MM.1S (cell line): ENCODE measurements around the gene KIRREL3.

Source experiments
- DNase-seq: peaks from one replicate; pipeline ENCODE4 v3.0.0-alpha.2; 2015
- H2AFZ ChIP-seq: fragments of 300-600 bp; sonication (generic); 2 replicates; pipeline ENCODE4 v1.6.0; 2016; ENCODE audit warnings: antibody characterized with exemption, low read length
- H3F3A ChIP-seq: fragments of 300-600 bp; sonication (generic); 2 replicates; pipeline ENCODE4 v1.6.1; 2016; ENCODE audit warnings: mild to moderate bottlenecking, antibody characterized with exemption, low read length, moderate library complexity, mixed read lengths; ENCODE audit not compliant: insufficient read depth
- H3K27ac ChIP-seq: fragments of 300-600 bp; sonication (generic); 2 replicates; pipeline ENCODE4 v1.5.1; 2016; ENCODE audit warnings: mild to moderate bottlenecking, low read length
- H3K27me3 ChIP-seq: fragments of 300-600 bp; sonication (generic); replicated peaks from 2 replicates; pipeline ENCODE4 v1.6.0; 2016; ENCODE audit warnings: low read length; ENCODE audit not compliant: insufficient read depth
- H3K36me3 ChIP-seq: fragments of 300-600 bp; sonication (generic); replicated peaks from 2 replicates; pipeline ENCODE4 v1.6.1; 2016; ENCODE audit warnings: mild to moderate bottlenecking, low read length, mixed read lengths; ENCODE audit not compliant: insufficient read depth
- H3K4me1 ChIP-seq: fragments of 300-600 bp; sonication (generic); 2 replicates; pipeline ENCODE4 v1.6.1; 2016; ENCODE audit warnings: low read length, mixed read lengths
- H3K4me2 ChIP-seq: fragments of 300-600 bp; sonication (generic); 2 replicates; pipeline ENCODE4 v1.6.0; 2016; ENCODE audit warnings: low read depth, low read length
- H3K4me3 ChIP-seq: fragments of 300-600 bp; sonication (generic); 2 replicates; pipeline ENCODE4 v1.5.1; 2016; ENCODE audit warnings: low read length, mixed read lengths
- H3K79me2 ChIP-seq: fragments of 300-600 bp; sonication (generic); 2 replicates; pipeline ENCODE4 v1.6.1; 2016; ENCODE audit warnings: mixed run types, low read length, mixed read lengths
- H3K9ac ChIP-seq: fragments of 300-600 bp; sonication (generic); 2 replicates; pipeline ENCODE4 v1.6.1; 2016; ENCODE audit warnings: low read length, mixed read lengths
- H3K9me2 ChIP-seq: fragments of 300-600 bp; sonication (generic); replicated peaks from 2 replicates; pipeline ENCODE4 v1.6.1; 2016; ENCODE audit warnings: mild to moderate bottlenecking, low read length, mixed read lengths; ENCODE audit not compliant: insufficient read depth
- H3K9me3 ChIP-seq: fragments of 300-600 bp; sonication (generic); replicated peaks from 2 replicates; pipeline ENCODE4 v1.6.1; 2016; ENCODE audit warnings: mild to moderate bottlenecking, low read length, mixed read lengths; ENCODE audit not compliant: insufficient read depth
- H4K20me1 ChIP-seq: fragments of 300-600 bp; sonication (generic); 2 replicates; pipeline ENCODE4 v1.6.1; 2016; ENCODE audit warnings: mild to moderate bottlenecking, low read length, moderate library complexity, mixed read lengths; ENCODE audit not compliant: insufficient read depth
- EZH2 ChIP-seq: fragments of 300-600 bp; sonication (generic); optimal IDR thresholded peaks from 2 replicates; pipeline ENCODE3; 2017; ENCODE audit warnings: low read depth, mild to moderate bottlenecking, antibody characterized with exemption, low read length, mixed read lengths
- EZH2phosphoT487 ChIP-seq: fragments of 300-600 bp; sonication (generic); IDR thresholded peaks from 2 replicates; pipeline ENCODE4 v1.6.1; 2018; ENCODE audit warnings: antibody characterized with exemption, low read length
- TF ChIP-seq, protein P1 (sequence below): fragments of 300-600 bp; sonication (generic); IDR thresholded peaks from 2 replicates; pipeline ENCODE4 v1.5.1; 2016; ENCODE audit warnings: antibody characterized with exemption, low read length, mixed read lengths

KIRREL3 gene

DNA sequence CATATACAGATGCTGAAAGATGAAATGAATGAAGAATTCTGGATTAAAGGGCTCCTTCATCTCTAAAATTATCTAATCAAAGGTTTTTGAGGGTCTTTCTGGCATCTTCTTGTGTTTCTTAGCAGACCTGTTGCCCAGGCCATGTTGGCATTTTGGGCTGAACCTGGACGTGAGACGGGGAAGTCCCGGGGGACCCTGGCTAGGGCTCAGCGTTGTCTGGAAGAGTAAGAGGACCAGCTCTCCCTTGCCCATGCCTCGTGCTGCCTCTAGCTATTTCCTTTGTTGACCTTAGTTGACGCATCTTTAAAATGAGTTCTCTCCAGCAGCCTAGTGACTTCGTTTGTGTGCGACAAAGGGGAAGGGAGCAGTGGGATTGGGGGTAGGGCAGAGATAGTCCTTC, 492.9 kb downstream of the KIRREL3 start:
- H3K36me3 ChIP-seq = no peaks in the 10 kb centered on the region
- H3K9me2 ChIP-seq = no peaks in the 10 kb centered on the region
- no peaks in the 10 kb centered on the region for H3K79me2 ChIP-seq
- TF ChIP-seq EZH2 (no peak), EZH2phosphoT487 (no peak)
- TF ChIP-seq, protein P1, sequence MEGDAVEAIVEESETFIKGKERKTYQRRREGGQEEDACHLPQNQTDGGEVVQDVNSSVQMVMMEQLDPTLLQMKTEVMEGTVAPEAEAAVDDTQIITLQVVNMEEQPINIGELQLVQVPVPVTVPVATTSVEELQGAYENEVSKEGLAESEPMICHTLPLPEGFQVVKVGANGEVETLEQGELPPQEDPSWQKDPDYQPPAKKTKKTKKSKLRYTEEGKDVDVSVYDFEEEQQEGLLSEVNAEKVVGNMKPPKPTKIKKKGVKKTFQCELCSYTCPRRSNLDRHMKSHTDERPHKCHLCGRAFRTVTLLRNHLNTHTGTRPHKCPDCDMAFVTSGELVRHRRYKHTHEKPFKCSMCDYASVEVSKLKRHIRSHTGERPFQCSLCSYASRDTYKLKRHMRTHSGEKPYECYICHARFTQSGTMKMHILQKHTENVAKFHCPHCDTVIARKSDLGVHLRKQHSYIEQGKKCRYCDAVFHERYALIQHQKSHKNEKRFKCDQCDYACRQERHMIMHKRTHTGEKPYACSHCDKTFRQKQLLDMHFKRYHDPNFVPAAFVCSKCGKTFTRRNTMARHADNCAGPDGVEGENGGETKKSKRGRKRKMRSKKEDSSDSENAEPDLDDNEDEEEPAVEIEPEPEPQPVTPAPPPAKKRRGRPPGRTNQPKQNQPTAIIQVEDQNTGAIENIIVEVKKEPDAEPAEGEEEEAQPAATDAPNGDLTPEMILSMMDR = no peak
- DNase-seq = no peak
- H3F3A ChIP-seq = no peaks in the 10 kb centered on the region
- H3K9ac ChIP-seq = no peak overlapping the region
- H3K27ac ChIP-seq = no peak overlapping the region
- no peak overlapping the region for H3K4me3 ChIP-seq
- no peaks in the 10 kb centered on the region for H4K20me1 ChIP-seq
- H2AFZ ChIP-seq = no peak overlapping the region
- no peaks in the 10 kb centered on the region for H3K9me3 ChIP-seq
- H3K4me1 ChIP-seq = no peaks in the 10 kb centered on the region
- no peaks in the 10 kb centered on the region for H3K27me3 ChIP-seq
- no peak overlapping the region for H3K4me2 ChIP-seq

DNA sequence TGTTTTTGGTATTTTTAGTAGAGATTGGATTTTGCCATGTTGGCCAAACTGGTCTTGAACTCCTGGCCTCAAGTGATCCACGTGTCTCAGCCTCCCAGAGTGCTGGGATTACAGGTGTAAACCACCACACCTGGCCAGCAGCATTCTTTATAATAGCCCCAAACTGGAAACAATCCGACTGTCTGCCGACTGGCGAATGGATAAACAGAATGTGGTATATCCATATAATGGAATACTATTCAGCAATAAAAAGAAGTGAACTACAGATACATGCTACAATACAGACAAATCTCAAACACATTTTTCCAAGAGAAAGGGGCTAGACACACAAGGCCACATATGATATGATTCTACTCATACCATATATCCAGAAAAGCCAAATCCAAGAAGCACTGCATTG, 493.8 kb downstream of the KIRREL3 start:
- Histone ChIP-seq H3K4me3 (no peak overlapping the region), H3K4me2 (no peak overlapping the region), H3K4me1 (no peaks in the 10 kb centered on the region), H3K9me3 (no peaks in the 10 kb centered on the region), H3F3A (no peaks in the 10 kb centered on the region), H3K9me2 (no peaks in the 10 kb centered on the region), H3K9ac (no peak overlapping the region), H4K20me1 (no peaks in the 10 kb centered on the region), H3K36me3 (no peaks in the 10 kb centered on the region), H2AFZ (no peak overlapping the region), H3K79me2 (no peaks in the 10 kb centered on the region), H3K27me3 (no peaks in the 10 kb centered on the region), H3K27ac (no peak overlapping the region)
- DNase-seq = no peak
- TF ChIP-seq, protein P1 = no peak

DNA sequence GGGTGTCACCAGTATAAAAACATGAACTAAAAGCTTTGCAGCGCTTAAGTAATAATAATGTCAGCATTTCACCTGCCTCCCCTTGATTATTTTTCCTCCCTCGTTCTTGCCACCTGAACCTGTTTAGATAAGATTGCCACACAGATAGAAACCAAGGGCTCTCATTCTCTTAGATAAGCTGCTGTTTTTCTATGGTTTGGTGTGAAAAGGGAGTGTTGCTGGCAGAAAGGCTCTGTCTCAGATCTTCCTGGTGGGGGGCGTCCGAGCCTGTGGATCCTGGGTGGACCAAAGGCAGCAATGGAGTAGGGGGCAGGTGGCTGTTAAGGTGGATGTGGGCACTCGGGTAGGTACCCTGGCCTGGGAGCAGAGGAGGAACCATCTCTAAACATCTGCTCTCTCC, 497.6 kb downstream of the KIRREL3 start:
- no peak overlapping the region for H2AFZ ChIP-seq

More for the DNA sequence above, 497.6 kb downstream of the KIRREL3 start:
- no peaks in the 10 kb centered on the region for H3K36me3 ChIP-seq
- DNase-seq = no peak
- H3K27me3 ChIP-seq = no peaks in the 10 kb centered on the region
- H3F3A ChIP-seq = no peaks in the 10 kb centered on the region
- H3K4me1 ChIP-seq = no peaks in the 10 kb centered on the region
- no peaks in the 10 kb centered on the region for H3K9me3 ChIP-seq
- H3K27ac ChIP-seq = no peak overlapping the region
- no peaks in the 10 kb centered on the region for H4K20me1 ChIP-seq
- TF ChIP-seq, protein P1 = no peak
- TF ChIP-seq EZH2 (no peak), EZH2phosphoT487 (no peak)
- no peak overlapping the region for H3K9ac ChIP-seq
- no peaks in the 10 kb centered on the region for H3K9me2 ChIP-seq
- no peaks in the 10 kb centered on the region for H3K79me2 ChIP-seq
- H3K4me3 ChIP-seq = no peak overlapping the region
- no peak overlapping the region for H3K4me2 ChIP-seq
